SK-N-SH (cell line): ENCODE data around the gene CYFIP1.

Experiments
- CTCF ChIP-seq: fragments of 200-600 bp; sonication (generic); IDR thresholded peaks from 2 replicates; pipeline ENCODE4 v1.6.1; 2017; ENCODE audit warnings: antibody characterized with exemption, mild to moderate bottlenecking, moderate library complexity
- FOXM1 ChIP-seq: IDR thresholded peaks from 2 replicates; pipeline ENCODE4 v1.4.0; 2012; ENCODE audit warnings: low read depth, mild to moderate bottlenecking
- RCOR1 ChIP-seq: fragments of 150-350 bp; IDR thresholded peaks from 2 replicates; pipeline ENCODE4 v1.6.1; 2017; ENCODE audit warnings: antibody characterized with exemption, low read length
- SIN3A ChIP-seq: IDR thresholded peaks from 2 replicates; pipeline ENCODE4 v1.6.1; 2012; ENCODE audit warnings: low read depth, mild to moderate bottlenecking, low read length, moderate library complexity, borderline replicate concordance
- USF1 ChIP-seq: IDR thresholded peaks from 2 replicates; pipeline ENCODE4 v1.4.0; 2012; ENCODE audit warnings: low read depth, borderline replicate concordance
- ZBTB33 ChIP-seq: IDR thresholded peaks from 2 replicates; pipeline ENCODE4 v1.4.0; 2012; ENCODE audit warnings: low read depth, borderline replicate concordance

- TF ChIP-seq CTCF (no peak), ZBTB33 (no peak), FOXM1 (no peak), RCOR1 (no peak), USF1 (no peak), SIN3A (no peak)
Measured at GRCh38 chr15:22951381-22952280, 28.5 kb downstream of the CYFIP1 start.
